WTC11 (cell line): ENCODE data around the gene ZNF519. TPM values are rescaled to one million over a fixed set of nuclear protein-coding genes. Genes with fewer than 3 reads are reported as not detected.
"Not testable (repeated sequence)": the region's sequence is repeated elsewhere in the genome, so short reads cannot be mapped to it uniquely, and the experiment has no call there.

Experiments
- ATAC-seq: fragments of 200-7000 bp; cut with Tn5 transposase; 2 replicates; pipeline ENCODE4 v1.10.0; 2021; ENCODE audit warnings: mild to moderate bottlenecking, moderate library complexity
- CTCF ChIA-PET: fragments of 300-600 bp; sonication (Branson Sonifier 250); formaldehyde crosslinking; loops from one replicate; lab custom pipeline; 2021; ENCODE audit warnings: antibody characterized with exemption; lab: Charles Lee
- POLR2A ChIA-PET: fragments of 350-600 bp; sonication (Branson Sonifier 250); formaldehyde crosslinking; loops from one replicate; lab custom pipeline; 2021; ENCODE audit warnings: antibody characterized with exemption; lab: Charles Lee
- DNase-seq: peaks from one replicate; pipeline ENCODE4 v3.0.0; 2021; ENCODE audit warnings: low spot score
- H3K27ac Mint-ChIP-seq: 2 replicates; pipeline ENCODE4 v1.8.0; 2021; ENCODE audit warnings: mixed read lengths
- H3K27me3 Mint-ChIP-seq: 2 replicates; pipeline ENCODE4 v1.8.0; 2021; ENCODE audit warnings: low read depth, mild to moderate bottlenecking, moderate library complexity, mixed read lengths
- H3K36me3 Mint-ChIP-seq: 2 replicates; pipeline ENCODE4 v1.8.0; 2021; ENCODE audit warnings: mixed read lengths
- H3K4me1 Mint-ChIP-seq: 2 replicates; pipeline ENCODE4 v1.8.0; 2022; ENCODE audit warnings: mixed read lengths
- H3K4me3 Mint-ChIP-seq: 2 replicates; pipeline ENCODE4 v1.8.0; 2021; ENCODE audit warnings: mild to moderate bottlenecking, moderate library complexity, mixed read lengths
- H3K9me3 Mint-ChIP-seq: 2 replicates; pipeline ENCODE4 v1.8.0; 2021; ENCODE audit warnings: mixed read lengths
- E2F5 ChIP-seq: sonication (generic); formaldehyde crosslinking; IDR thresholded peaks from 2 replicates; pipeline ENCODE4 v1.8.1; 2022; ENCODE audit warnings: mild to moderate bottlenecking, moderate library complexity, missing genetic modification reagents
- total RNA-seq: library from RNA; stranded (reverse); gene quantifications from 3 replicates; pipeline ENCODE4 v1.2.3, GENCODE V29; 2021

The ZNF519 gene
- total RNA-seq, 1 experiment from 2014 or later, result 32.1 TPM

GRCh38 chr18:14174706-14175085, 42.5 kb upstream of the ZNF519 start:
- DNase-seq (no peak), ATAC-seq (no peak)
- Mint-ChIP-seq H3K27me3 (peaks cover 2% of the 10 kb centered on the region; the same call in 1 of the 2 replicates), H3K4me1 (no peaks in the 10 kb centered on the region), H3K27ac (no peak overlapping the region), H3K9me3 (peaks cover 21% of the 10 kb centered on the region), H3K4me3 (no peak overlapping the region), H3K36me3 (peaks cover 28% of the 10 kb centered on the region)
- CTCF ChIA-PET, result no interaction called here
- no peak for TF ChIP-seq E2F5 (CRISPR knock-in tag)
- POLR2A ChIA-PET, result no interaction called here

- H3K9me3 Mint-ChIP-seq, result peaks cover 23% of the 10 kb centered on the region
- DNase-seq, ATAC-seq, H3K4me3 Mint-ChIP-seq, H3K27ac Mint-ChIP-seq, H3K4me1 Mint-ChIP-seq, H3K27me3 Mint-ChIP-seq, POLR2A ChIA-PET, CTCF ChIA-PET: not testable (repeated sequence)
- H3K36me3 Mint-ChIP-seq, result peaks cover 30% of the 10 kb centered on the region
Measured at GRCh38 chr18:14174002-14174705, 41.9 kb upstream of the ZNF519 start.

GRCh38 chr18:14173116-14173951, 41.1 kb upstream of the ZNF519 start:
- POLR2A ChIA-PET, ATAC-seq, H3K4me1 Mint-ChIP-seq: not testable (repeated sequence)

GRCh38 chr18:14172142-14173115, 40.2 kb upstream of the ZNF519 start:
- H3K9me3 Mint-ChIP-seq, result peaks cover 34% of the 10 kb centered on the region
- H3K27me3 Mint-ChIP-seq, H3K4me3 Mint-ChIP-seq, H3K4me1 Mint-ChIP-seq, POLR2A ChIA-PET, H3K27ac Mint-ChIP-seq, ATAC-seq, CTCF ChIA-PET, DNase-seq: not testable (repeated sequence)
- peaks cover 39% of the 10 kb centered on the region for H3K36me3 Mint-ChIP-seq

More at GRCh38 chr18:14173116-14173951, 41.1 kb upstream of the ZNF519 start:
- H3K4me3 Mint-ChIP-seq, DNase-seq, CTCF ChIA-PET, H3K27ac Mint-ChIP-seq, H3K27me3 Mint-ChIP-seq: not testable (repeated sequence)
- H3K9me3 Mint-ChIP-seq, result peaks cover 26% of the 10 kb centered on the region
- H3K36me3 Mint-ChIP-seq, result peaks cover 31% of the 10 kb centered on the region

- H3K27me3 Mint-ChIP-seq, H3K4me1 Mint-ChIP-seq, H3K4me3 Mint-ChIP-seq, H3K27ac Mint-ChIP-seq, DNase-seq, POLR2A ChIA-PET, CTCF ChIA-PET, ATAC-seq: not testable (repeated sequence)
- peaks cover 38% of the 10 kb centered on the region for H3K36me3 Mint-ChIP-seq
- H3K9me3 Mint-ChIP-seq, result peaks cover 33% of the 10 kb centered on the region
Measured at GRCh38 chr18:14171301-14172141, 39.3 kb upstream of the ZNF519 start.

GRCh38 chr18:14170367-14171036, 38.3 kb upstream of the ZNF519 start:
- H3K4me1 Mint-ChIP-seq, POLR2A ChIA-PET, CTCF ChIA-PET, ATAC-seq, H3K27me3 Mint-ChIP-seq, H3K27ac Mint-ChIP-seq, DNase-seq, H3K4me3 Mint-ChIP-seq: not testable (repeated sequence)
- Mint-ChIP-seq H3K9me3 (peaks cover 31% of the 10 kb centered on the region), H3K36me3 (peaks cover 36% of the 10 kb centered on the region)

- H3K27ac Mint-ChIP-seq, ATAC-seq, H3K4me1 Mint-ChIP-seq, H3K4me3 Mint-ChIP-seq, DNase-seq, H3K27me3 Mint-ChIP-seq, CTCF ChIA-PET, POLR2A ChIA-PET: not testable (repeated sequence)
- Mint-ChIP-seq H3K36me3 (peaks cover 51% of the 10 kb centered on the region), H3K9me3 (peaks cover 56% of the 10 kb centered on the region)
Measured at GRCh38 chr18:14162915-14163314, 30.7 kb upstream of the ZNF519 start.

- Mint-ChIP-seq H3K36me3 (peaks cover 13% of the 10 kb centered on the region), H3K9me3 (peaks cover 21% of the 10 kb centered on the region)
- H3K27ac Mint-ChIP-seq, CTCF ChIA-PET, H3K4me3 Mint-ChIP-seq, POLR2A ChIA-PET, H3K4me1 Mint-ChIP-seq, DNase-seq, ATAC-seq, H3K27me3 Mint-ChIP-seq: not testable (repeated sequence)
Measured at GRCh38 chr18:14151564-14152113, 19.4 kb upstream of the ZNF519 start.

GRCh38 chr18:14150766-14151165, 18.5 kb upstream of the ZNF519 start:
- H3K4me3 Mint-ChIP-seq, H3K27me3 Mint-ChIP-seq, CTCF ChIA-PET, DNase-seq, ATAC-seq, POLR2A ChIA-PET, H3K27ac Mint-ChIP-seq, H3K4me1 Mint-ChIP-seq: not testable (repeated sequence)
- Mint-ChIP-seq H3K9me3 (peaks cover 16% of the 10 kb centered on the region), H3K36me3 (peaks cover 13% of the 10 kb centered on the region)
